Measurements from ENCODE around the gene PELI2.
A peak's percentile ranks its signal among the peaks of the same experiment; 100 is the strongest.

Gene PELI2

DNA sequence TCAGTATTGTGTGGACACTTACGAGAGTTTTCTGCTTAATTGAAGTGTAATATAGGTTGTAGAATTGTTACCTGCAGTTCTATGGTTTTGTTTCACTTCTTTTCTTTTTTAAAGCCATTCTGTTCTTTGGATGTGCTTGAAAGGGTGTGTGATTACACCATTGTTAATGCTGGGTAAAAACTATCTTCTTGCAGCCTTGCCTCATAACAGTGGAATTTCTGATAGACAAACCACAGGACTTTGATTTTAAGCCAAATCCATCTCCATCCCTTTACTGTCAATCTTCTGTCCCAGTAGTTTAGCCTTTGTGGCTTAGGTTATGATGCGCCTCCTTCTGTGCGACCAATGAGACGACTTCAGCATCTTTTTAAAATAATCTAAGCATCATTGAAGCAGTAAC is 182.3 kb downstream of the PELI2 start:
- DNase-seq (ENCODE audit: low spot score): no peak

DNA sequence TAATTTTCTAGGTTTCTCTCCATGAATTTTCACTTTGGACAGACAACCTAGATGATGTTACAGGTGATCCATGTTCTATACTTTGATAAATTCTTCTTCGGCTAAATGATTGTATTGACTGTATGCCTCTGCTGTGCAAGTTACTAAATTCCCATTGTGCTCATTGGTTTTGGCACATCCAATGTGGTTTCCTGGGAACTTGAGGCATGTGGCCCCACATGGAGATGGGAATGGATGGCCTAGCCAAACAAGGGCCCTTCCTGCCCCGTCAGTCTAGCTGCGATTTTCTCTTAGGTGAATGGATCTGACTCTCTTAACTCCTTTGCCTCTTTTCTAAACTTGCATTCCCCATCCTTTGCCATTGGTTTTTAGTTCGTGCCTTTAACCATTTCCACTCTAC is 186.2 kb downstream of the PELI2 start:
- no peak for DNase-seq (ENCODE audit: low spot score)

GRCh38 chr14:56309198-56309597 is 191.0 kb downstream of the PELI2 start:
- DNase-seq (ENCODE audit: low spot score): no peak

GRCh38 chr14:56310643-56311042 is 192.4 kb downstream of the PELI2 start:
- DNase-seq (ENCODE audit: low spot score): no peak

GRCh38 chr14:56313789-56314188 is 195.6 kb downstream of the PELI2 start:
- DNase-seq (ENCODE audit: low spot score): no peak

DNA sequence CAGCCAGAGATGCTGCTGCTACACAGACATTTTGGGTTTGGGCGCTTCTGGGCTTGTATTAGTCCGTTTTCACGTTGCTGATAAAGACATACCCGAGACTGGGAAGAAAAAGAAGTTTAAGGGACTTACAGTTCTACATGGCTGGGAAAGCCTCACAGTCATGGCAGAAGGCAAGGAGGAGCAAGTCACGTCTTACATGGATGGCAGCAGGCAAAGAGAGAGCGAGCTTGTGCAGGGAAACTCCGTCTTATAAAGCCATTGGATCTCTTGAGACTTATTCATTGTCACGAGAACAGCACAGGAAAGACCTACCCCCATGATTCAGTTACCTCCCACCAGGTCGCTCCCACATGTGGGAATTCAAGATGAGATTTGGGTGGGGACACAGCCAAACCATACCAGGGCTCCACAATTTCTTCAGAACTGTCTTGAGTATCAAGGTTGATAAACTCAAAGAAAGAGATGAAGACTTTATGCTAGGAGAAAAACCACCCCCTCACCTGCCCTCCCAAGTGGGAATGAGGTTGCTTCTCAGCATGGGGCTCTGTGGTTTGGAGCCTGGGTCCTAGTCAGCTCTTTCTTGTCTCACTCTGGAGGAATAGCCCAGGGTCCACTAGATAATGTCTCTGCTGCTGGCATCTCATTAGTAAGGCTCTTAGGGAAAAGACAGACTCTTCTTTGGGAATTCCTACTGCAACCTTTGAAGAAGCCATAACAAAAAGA is 200.3 kb downstream of the PELI2 start:
- DNase-seq (ENCODE audit: low spot score): no peak

DNA sequence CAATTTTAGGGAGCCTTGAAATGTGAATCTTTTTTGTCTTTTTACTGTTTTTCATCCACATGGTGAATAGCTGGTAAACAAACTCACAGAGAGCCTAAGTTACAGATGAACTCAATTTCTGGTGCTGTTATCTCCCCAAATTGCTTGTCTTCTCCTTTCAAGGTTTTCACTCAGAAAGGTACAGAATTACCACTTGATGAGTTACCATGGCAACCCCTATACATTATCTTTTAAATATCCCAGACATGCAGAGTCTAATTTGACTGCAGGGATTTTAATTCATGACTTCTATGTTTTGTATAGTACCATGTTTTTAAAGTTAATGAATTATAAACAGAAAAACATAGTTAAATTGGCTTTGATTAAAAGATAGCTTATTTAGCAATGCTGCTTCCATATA is 203.7 kb downstream of the PELI2 start:
- no peak for DNase-seq (ENCODE audit: low spot score)

- no peak for DNase-seq (ENCODE audit: low spot score)
These were observed 204.3 kb downstream of the PELI2 start for GRCh38 chr14:56322531-56322930.

GRCh38 chr14:56324454-56324853 is 206.2 kb downstream of the PELI2 start:
- no peak for DNase-seq (ENCODE audit: low spot score)

DNA sequence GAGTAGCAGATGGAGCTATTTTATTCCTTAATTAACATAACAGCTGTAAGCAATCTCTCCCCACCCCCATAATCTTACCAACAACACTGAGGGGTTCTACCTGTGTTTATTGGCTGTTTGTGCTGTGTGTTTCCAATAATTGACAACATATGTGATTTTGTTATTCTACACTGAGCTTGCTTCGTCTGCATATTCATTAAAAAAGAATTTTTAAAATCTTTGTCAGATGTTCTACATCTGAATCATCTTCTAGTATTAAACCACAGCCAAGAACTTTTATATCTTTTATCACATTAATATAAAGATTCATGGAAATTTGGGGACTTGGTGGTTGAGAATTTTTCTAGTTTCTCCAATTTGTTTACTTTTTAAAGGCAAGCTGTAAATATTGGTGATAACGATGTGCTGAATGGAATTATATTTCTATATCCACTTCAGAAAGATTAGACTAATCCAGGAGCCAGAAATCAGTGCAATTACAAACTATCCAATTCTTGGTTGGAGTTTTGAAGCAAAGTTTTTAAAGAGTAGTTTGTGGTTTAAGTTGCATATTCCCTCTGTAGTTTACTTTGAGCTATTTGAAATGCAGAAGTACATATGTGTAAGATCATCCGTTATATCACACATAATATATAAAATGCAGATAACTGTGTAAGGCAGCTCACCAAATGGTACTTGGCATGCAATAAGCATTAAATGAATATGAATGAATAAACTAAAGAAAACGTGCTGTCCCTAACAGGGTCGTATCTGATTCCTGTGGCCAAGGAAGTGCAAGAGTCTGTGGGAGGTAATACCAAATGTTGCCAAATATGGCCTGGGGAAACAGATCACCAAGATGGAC is 206.9 kb downstream of the PELI2 start:
- no peak for DNase-seq (ENCODE audit: low spot score)

DNA sequence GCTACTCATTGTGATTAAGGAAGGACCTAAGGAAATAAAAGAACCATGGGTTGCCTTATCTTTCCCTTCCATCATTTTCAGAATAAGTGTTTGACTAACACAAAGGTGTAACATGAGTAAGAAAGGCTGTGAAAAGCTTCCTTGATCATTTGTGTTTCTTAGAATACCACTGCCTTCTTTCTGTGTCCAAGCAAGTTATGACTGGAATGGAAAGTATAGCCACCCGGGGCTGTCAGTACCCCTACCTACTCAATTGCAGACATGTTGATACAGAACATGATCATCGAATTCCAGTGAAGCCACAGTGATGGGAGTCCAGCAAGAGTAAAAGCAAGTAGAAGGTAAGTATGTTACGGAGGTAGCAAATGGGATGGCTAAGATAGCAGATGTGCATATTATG is 209.8 kb downstream of the PELI2 start:
- no peak for DNase-seq (ENCODE audit: low spot score)

DNA sequence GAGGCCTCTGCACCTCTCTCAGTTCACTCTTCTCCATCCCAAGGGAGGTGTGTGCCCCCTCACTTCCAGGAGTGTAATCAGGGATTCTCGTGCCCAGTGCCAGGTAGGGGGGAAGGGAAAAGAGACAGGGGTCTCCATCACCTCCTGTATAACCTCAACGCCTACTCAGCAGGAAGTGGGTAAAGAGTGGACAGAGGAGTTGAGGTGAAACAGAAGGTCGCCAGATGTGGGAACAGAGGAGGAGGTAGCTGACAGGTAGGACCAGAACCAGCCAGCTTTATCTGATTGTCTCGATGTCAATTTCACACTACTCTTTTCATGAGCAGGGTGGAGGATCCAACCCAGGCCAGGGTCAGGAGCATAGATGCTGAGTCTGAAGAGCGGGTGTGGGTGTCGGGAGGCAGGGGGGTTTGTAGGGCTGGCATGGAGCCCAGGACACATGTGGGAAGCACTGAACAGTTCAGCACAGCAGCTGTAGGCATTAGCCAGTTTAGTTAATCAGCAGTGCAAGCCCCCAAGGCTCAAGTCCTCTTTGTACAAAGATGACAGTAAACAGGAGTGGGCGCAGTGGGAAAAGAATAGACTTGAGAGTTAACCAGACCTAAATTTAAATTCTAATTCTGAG is 213.5 kb downstream of the PELI2 start:
- no peak for DNase-seq (ENCODE audit: low spot score)

- DNase-seq (ENCODE audit: low spot score): peak; percentile 6
These were observed 215.4 kb downstream of the PELI2 start for GRCh38 chr14:56333359-56334292.

- DNase-seq (ENCODE audit: low spot score): no peak
These were observed 216.2 kb downstream of the PELI2 start for GRCh38 chr14:56334458-56334857.

DNA sequence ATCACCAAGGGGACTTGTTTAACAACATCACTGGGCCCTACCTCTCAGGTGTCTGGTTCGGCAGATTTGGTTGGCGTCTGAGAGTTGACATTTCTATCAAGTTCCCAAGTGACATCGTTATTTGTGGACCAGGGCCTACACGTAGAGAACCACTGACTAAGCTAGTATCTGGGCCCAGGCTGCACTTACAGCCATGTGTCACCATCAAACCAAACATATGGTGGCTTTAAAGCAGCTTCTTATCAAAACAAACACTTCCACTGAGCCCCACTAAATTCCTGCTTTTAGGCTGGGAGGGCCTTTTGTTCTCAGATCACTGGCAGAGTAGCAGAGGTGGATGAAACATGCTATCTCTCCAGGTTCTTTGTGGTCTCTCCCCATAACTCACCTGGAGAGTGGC is 220.5 kb downstream of the PELI2 start:
- DNase-seq (ENCODE audit: low spot score): no peak

GRCh38 chr14:56339855-56340701 is 221.9 kb downstream of the PELI2 start:
- DNase-seq (ENCODE audit: low spot score): peak; percentile 74

DNA sequence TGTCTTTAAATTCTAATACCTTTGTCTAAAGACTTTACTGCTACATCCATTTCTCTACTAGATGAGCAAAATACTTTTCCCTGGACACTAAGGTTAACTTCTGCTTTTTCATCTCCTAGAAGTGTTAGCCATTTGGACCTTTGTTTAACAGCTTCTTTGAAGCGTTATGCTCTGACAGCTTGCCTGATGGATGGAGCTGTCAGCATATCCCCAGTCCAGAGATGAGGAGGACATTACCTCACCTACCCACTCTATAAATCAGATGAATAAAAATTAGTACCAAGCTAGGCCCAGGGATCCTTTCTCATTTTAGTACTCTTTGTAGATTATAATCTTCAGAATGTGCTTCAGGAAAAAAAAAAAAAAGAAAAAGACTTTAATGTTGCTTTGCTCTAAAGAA is 222.7 kb downstream of the PELI2 start:
- DNase-seq (ENCODE audit: low spot score): no peak

DNA sequence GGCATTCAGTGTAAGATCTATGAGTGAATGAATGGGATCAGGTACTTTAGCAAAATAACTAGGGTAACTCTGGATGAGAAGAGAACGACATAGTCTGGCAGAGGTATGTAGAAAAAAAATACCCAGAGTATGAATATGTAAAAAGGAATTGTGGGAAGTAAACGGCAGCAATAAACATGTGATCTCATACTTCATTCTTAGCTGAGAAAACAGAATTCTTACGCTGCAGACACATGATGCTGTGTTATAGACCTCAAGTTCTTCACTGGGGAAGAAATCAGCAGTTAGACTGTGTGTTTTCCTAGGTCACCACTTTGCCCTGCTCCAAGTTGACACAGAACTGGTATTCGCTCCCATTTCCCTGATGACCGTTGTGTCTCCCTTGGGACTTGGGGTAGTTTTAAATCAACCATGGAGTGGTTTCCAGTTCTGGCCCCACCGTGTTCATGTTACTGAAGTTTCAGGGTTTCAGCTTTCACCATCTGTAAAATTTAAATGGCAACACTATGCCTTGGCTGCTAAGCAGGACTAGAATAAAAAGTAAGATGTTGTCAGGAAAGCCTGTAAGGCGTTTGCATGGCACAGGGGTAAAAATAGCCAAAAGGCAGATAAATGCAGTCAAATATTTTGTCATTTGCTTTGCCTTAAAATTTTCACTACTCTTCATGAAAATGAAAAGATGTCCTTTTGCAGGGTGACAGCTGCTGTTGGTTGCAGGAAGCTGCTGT is 223.7 kb downstream of the PELI2 start:
- DNase-seq (ENCODE audit: low spot score): no peak

DNA sequence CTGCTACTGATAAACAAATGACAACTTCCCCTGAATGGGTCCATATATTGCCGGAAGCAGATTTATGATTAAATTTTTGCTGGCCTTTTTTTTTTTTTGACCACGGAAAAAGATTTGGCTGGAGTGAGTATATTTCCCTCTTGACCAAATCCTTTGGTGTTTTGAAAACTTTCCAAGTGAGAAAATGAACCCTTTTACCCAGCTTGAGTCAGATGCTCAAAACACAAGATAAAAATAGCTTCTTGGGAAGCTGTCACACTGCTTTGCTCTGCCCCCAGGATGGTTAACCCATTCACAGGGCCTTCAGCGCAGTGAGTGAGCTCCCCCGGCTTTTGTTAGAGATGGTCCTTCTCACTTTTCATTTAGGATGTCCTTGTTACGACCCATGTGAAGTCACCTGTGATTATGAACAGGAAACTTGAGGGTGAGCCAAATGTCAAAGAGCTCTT is 224.3 kb downstream of the PELI2 start:
- no peak for DNase-seq (ENCODE audit: low spot score)

GRCh38 chr14:56349960-56350359 is 231.7 kb downstream of the PELI2 start:
- DNase-seq (ENCODE audit: low spot score): no peak
